Measurements from ENCODE around the gene SEPTIN3.
"Not testable (repeated sequence)": the region's sequence is repeated elsewhere in the genome, so short reads cannot be mapped to it uniquely, and the experiment has no call there.

SEPTIN3 gene

DNA sequence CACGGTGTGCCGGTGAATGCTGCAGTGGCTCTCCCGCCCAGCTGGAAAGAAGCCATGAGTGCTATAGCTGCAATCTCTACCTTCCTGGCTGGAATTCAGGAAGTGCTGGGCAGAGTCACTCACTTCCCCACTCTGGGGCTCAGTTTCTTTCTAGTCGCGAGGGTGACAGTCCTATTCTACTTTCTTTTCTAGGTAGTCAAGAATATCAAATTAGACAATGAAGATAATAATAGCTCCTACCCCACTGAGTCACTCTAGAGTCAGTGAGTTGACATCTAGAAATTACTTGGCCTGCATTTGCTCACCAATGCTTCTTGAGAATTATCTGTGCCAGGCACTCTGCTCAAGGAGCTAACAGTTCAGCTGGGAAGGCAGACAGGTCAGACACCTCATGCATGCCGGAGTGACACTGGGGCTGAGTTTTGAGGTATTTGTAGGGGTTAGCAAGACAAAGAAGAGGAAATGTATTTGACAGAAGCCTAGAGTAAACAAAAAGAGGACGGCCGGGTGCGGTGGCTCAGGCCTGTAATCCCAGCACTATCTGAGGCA lies 25.5 kb upstream of the SEPTIN3 start:
- DNase-seq (ENCODE audit: low read depth) = no peak

DNA sequence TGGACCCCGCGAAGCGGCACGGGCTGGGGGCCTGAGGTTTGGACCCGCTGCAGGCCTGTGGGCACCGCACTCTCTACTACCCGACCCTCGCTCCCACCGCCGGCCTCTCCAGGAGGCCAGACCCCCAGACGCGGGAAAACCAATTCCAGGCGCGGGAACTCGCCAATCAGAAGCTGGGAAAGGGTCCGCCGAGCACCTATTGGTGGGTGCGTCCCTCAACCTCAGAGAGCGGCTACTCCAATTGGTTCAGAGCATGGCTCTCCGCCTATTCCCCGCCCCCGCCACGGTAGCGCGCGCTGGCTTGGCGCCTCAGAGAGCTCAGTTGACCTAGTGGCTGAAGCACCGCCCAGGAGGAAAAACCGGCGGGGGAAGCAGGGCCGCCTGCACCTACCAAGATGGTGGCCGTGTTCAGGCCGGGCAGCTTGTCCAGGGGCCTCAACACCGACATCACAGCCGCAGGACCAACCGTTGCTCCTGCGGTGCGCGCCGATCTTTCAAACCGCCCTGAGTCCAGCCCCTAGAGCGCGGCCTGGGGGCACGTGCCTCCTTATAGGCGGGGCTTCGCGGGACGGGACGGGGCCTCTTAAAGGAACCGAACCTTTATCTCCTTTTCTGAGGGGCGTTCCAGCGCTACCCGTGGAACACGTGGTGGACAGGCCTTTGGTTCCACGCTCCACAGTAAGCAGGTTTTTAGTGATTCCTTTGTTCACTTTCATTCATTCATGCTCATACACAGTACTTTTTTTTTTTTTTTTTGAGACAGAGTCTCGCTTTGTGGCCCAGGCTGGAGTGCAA lies 22.4 kb upstream of the SEPTIN3 start, which contains the start of gene CENPM:
CENPM (minus strand) TSS at position 524 of the 795 bp plus-strand sequence; CDS start at position 448, 76 bp downstream.
- peak; percentile 83 for DNase-seq (ENCODE audit: low read depth)

DNA sequence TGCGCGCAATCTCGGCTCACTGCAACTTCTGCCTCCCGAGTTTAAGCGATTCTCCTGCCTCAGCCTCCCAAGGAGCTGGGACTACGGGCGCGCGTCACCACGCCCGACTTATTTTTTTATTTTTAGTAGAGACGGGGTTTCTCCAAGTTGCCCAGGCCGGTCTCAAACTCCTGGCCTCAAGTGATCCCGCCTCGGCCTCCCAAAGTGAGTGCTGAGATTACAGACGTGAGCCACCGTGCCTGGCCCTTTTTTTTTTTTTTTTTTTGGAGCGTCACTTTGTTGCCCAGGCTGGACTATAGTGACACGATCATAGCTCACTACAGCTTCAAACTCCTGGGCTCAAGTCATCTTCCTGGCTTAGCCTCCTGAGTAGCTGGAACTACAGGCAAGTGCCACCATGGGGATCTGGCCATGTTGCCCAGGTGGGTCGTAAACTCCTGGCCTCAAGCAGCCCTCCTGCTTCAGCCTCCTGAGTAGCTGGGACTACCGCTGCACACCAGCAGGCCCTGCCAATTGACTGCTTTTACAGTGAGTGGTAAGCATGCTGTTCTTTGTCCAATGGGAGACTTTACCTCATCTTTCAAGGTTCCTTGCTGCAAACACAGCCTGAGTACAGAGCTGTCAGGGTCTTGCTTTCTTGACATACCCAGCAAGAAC lies 21.7 kb upstream of the SEPTIN3 start:
- DNase-seq (ENCODE audit: low read depth) = no peak

DNA sequence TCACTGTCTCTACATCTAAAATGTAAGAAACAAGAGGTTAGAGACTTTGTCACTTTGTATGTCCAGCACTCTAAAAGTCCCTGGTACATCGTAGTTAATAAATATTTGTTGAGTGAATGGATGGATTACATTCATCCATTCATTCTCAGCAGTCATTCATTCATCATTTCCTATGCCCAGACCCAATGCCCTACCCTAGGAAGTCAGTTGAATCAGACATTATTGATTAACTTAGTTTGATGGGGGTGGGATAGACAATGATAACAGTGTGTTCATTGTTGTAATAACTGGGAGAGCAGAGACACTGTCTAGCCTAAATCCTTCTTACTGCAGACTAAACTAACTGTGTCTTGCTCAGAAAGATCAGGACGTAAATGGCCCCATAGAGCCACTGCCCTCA lies 21.1 kb upstream of the SEPTIN3 start:
- DNase-seq (ENCODE audit: low read depth) = no peak

DNA sequence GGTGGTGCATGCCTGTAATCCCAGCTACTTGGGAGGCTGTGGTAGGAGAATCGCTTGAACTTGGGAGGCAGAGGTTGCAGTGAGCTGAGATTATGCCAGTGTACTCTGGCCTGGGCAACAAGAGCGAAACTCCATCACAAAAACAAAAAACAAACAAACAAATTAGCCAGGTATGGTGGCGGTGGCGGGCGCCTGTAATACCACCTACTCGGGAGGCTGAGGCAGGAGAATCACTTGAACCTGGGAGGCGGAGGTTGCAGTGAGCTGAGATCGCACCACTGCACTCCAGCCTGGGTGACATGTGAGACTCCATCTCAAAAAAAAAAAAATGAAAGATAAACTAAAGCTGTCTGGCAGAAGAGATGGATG lies 20.3 kb upstream of the SEPTIN3 start:
- not testable (repeated sequence) for DNase-seq (ENCODE audit: low read depth)

DNA sequence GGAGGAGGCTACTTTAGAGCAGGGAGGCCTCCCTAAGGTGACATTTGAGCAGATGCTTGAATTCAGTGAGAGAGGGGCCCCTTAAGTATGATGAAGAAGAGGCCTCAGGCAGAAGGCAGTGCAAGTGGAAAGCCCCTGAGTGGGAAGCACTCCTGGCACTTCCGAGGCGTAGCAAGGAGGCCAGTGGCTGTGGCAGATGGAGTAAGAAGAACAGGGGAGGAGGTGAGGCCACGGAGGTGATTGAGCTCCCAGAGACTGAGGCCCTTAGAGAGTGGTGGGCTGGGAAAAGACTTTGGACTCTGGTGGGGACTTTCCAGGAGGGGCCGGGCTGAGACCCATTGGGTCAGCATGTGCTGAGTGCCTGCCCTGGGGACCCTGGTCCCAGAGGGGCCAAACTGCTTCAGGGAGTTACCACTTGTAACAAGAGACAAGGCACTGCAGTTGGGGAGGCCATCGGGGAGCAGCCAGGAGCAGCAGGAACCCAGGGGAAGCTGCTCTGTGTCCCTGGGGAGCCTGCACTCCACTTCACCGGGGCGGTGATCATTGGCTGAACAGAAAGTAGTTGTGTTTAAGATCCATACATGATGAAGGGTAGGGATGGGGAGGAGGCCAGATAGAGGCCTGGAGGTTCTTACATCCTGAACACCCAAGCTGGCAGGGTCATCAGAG lies 19.8 kb upstream of the SEPTIN3 start:
- no peak for DNase-seq (ENCODE audit: low read depth)

DNA sequence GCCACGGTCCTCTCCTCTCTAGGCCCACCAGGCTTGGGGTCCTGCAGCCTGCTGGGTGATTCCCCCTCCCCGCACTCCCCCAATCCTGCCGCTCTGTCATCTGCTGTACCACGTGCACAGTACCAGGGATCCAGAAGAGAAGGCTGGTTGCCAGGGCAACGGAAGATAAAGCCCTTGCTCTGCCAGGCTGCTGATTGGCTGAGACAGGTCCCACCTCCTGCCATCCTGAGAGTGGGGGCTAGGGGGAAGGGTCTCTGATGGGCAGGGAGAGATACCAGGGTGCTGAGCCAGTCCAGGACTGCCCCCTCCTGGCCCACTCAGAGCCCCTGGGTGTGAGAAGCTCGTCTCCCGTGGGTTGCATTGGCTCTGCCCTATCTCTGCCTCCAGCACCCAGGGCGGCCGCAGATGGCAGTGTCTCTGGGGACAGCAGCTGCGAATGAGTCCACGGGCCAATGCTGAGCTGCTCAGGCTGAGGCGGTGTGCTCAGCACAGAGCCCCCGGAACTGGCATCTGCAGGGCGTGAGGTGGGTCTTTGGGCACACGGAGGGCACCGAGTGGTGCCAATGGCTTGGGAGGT lies 17.3 kb upstream of the SEPTIN3 start, which contains the start of gene SMIM45:
SMIM45 (plus strand) TSS at position 253 of the 577 bp plus-strand sequence.
- DNase-seq (ENCODE audit: low read depth) = no peak

DNA sequence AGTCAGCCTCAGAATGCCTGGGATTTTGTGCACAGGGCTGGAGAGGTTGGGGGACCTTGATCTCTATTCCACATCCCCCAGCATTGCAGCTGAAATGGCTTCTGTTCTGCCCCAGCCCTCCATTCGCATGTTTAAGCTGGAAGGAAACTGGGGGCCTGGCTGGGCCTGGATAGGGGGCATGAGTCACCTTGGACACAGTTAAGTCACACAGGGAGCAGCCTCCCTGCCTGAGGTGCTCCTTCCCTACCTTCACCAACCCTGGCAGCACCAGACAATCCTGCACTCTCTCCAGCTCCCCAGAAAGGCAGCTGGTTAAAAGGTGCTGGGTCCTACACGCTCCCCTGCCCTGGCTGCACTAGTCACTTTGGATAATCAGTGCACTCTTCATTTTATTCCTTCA lies 16.5 kb upstream of the SEPTIN3 start:
- DNase-seq (ENCODE audit: low read depth) = no peak

DNA sequence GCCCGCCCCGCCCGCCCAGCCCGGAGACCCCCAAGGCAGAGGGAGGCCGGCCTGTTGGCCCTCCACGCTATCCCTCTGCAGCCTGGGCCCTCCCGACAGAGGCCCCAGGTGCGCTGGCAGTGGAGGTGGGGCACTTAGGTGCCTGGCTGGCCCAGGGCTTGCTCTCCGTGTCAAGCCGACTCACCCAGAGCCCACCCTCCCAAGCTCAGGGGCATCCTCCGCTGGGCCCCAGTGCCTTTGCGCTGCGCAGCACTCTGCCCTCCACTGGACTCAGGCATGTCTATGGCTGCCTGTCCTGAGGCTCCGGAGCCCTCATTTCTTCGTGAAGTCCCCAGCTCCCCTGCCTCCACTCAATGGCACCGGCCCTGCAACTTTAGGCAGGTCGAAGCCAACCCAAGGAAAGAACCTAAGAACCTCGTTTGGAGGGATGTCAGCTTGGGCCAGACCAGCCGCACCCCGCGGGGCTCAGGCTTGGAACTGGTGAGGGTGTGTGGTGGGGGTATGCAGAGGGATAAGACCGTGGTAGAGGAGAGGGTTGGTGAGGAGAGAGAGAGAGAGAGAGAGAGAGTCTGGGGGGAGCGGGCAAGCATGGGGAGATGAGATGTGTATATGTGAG lies 11.2 kb upstream of the SEPTIN3 start:
- DNase-seq (ENCODE audit: low read depth) = no peak

DNA sequence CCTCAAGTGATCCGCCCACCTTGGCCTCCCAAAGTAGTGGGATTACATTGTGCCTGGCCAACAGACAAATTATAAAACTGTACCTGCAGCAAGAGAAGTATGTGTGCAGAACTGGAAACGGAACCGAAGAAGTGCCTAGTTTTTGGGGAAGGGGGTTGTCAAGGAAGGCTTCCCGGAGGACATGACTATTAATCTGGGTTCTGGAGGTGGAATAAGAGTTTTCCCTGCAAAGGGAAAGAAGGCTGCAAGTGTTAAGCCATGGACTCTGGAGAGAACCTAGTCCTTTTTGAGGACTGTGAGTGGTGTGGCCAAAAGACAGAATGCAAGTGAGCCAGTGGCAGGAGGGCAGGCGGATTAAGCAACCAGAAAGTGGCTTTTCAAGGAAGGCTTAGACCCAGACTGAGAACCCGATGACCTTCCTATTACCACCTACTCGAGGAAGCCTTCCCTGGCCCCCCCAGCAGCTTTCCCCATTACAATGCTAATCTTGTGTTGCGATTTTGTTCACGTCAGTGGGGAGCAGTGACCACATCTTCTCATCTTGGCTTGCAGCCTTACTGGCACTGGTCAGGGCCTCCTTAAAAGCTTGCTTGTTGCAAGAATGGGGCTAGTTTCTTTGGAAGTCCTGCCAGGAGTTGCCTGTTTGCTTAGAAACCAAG lies 5.7 kb upstream of the SEPTIN3 start:
- no peak for DNase-seq (ENCODE audit: low read depth)

DNA sequence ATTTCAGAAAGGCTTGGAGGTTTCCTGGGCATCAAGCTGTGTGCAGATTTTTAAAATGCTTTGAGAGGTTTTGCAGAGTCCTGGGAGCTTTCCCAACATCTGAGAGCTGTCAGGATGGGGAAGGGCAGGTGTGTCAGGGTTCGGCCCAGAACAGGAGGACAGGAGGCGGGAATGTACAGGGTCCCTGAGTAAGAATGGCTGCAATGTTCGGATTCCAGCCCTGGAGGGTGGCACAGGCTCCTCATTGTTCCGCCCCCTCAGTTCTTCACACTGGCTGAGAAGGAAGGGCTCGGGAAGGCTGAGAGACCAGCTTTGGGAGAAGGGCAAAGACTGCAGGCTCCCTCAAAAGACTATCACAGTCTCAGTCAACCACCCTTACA lies 5.1 kb upstream of the SEPTIN3 start:
- DNase-seq (ENCODE audit: low read depth) = no peak

DNA sequence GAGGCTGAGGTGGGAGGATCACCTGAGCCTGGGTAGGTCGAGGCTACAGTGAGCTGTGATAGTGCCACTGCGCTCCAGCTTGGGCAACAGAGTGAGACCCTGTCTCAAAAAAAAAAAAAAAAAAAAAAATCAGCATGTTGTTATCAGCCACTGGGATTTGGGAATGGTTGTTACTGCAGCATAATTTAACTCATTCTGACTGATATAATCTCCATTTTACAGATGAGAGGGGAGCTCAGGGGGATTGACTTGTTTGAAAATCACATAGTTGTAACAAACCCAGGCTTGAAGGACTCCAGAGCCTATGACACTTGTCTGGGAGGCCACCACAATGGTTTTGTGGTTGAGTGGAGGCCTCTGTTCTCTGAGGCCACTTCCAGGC lies 3.0 kb upstream of the SEPTIN3 start:
- no peak for DNase-seq (ENCODE audit: low read depth)

DNA sequence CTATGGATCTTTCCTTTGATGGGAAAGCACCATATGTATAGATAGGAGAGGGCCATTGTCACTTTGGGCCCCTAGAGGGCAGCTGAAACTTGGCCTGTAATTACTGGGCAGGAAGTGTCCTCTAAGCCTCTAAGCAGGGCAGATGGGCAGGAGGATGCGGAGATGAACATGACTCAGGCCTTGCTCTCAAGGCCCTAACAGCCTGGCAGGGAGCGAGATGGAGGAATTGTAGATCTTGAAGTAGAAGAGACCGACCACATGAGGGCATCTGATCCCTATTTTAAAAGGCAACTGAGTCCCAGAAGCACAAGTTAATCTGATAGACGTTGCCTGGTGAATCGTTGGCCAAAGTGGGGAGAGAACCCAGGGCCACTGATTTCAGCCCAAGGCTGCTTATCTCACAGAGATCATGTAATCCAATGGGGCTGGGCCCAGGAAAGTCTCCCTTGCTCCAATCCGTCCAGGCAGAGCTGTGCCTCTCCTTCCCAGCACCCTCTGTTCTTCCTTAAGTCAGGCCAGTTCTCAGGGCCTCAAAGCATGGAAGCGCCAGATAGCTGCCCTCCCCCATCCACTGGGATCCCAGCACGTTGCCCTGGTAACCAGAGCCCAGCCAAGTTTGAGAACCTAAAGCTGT lies 2.5 kb upstream of the SEPTIN3 start:
- DNase-seq (ENCODE audit: low read depth) = peak; percentile 74

DNA sequence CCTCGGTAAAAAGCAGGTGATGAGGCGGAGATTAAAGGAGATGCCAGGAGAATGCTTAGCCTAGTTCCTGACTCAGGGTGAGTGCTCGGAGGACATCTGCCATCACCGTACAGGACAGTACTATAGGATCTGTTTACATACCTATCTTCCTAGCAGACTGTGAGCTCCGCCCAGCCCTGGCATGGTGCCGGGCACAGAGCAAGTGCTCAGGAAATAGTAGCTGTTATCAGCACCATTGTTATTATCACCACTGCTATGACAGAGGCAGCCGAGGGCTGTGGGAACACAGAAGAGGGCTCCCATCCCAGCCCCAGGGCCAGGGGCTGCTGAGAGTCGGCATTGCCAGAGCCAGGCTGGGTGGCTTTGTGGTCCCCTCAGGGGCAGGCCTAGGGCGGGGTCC lies 642 bp upstream of the SEPTIN3 start:
- DNase-seq (ENCODE audit: low read depth) = no peak

DNA sequence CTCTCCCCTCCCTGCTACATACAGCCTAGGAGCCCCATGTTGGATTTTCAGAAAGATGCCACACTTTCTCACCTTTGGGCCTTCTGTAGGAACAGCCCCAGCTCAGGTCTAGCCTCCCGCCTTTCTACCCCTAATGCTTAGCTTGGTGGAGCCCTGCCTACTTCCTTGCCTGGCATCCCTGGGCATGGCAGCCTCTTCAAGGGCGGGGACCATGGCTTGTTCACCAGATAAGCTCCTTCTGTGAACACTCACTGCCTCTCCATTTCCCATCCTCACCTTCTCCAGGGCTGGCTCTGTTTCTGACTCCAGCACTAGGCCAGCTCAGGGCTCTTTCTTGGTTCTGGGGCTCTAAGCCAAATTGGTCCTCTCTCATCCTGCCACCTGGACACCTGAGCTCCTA lies 1.4 kb downstream of the SEPTIN3 start:
- no peak for DNase-seq (ENCODE audit: low read depth)

DNA sequence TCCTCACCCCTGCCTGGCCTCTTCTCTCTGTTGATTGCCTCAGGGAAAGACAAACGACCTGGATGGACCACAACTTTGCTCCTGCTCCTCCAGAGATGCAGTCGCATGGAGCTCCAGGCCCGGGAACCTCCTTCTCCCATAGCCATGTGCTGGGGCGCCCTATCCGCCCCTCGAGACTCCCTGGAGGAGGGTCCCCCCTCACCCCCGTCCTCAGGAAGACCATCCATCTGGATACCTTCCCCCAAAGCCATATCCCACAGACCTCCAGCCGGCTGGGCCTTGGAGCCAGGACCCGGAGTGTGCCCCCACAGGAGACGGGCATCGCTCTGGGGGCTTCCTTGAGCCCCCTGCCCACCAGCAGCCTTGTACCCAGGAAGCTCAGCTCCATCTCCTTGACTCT lies 2.2 kb downstream of the SEPTIN3 start:
- DNase-seq (ENCODE audit: low read depth) = no peak

DNA sequence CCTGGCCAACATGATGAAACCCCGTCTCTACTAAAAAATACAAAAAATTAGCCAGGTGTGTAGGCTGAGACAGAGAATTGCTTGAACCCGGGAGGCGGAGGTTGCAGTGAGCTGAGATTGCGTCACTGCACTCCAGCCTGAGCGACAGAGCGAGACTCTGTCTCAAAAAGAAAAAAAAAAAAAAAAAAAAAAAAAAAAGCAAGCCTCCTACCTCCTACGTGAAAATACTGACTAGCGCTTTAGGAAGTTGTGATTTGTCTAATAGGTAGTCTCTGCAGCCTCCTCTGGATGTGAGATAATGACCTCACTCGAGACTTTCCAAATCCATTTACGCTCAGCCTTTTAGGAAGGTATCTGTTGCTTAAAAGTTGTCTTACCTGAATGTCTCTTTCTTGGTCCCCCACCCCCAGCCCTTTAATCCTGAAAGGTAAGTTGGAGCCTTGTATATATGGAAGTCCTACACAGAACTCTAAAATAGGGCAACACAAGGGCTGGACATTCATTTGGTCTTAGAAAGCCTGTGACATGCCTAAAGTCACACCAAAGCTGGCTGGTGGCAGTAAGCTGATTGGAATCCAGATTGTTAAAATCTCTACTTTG lies 5.5 kb downstream of the SEPTIN3 start:
- DNase-seq (ENCODE audit: low read depth) = no peak

DNA sequence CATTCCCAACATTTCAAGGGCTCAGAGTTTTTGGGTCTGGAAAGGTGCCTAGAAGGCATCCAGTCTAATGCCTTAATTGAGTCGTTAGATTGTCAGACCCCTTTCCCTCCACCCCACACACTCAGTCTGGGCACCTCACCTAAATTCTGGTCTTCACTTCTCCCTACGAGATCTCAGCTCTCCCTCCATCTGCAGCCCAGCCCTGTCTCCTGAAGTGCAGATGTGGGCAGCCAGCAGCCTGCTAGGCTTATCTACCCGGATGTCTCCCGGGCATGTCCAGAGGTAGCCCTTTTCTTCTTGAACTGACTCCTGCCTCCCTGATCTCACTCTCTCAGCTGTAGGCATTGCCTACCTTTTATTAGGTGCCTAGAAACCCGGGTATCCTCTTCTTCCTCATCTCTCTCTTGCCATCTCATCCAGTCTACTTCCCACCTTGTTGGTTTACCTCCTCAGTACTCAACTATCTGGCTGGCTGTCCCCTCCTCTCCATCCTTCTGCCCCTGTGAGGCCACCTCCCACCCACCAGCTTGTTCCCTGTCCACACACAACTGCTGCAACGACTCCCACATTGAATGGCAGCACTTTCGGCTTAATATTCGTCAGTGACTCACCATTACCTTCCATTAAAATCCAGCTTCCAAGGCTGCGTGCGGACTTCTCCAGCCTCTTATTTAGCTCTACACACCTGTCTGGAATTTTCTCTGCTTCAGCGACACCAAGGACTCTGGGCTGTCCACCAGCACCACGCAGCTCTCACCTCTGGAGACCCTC lies 6.2 kb downstream of the SEPTIN3 start:
- DNase-seq (ENCODE audit: low read depth) = no peak

DNA sequence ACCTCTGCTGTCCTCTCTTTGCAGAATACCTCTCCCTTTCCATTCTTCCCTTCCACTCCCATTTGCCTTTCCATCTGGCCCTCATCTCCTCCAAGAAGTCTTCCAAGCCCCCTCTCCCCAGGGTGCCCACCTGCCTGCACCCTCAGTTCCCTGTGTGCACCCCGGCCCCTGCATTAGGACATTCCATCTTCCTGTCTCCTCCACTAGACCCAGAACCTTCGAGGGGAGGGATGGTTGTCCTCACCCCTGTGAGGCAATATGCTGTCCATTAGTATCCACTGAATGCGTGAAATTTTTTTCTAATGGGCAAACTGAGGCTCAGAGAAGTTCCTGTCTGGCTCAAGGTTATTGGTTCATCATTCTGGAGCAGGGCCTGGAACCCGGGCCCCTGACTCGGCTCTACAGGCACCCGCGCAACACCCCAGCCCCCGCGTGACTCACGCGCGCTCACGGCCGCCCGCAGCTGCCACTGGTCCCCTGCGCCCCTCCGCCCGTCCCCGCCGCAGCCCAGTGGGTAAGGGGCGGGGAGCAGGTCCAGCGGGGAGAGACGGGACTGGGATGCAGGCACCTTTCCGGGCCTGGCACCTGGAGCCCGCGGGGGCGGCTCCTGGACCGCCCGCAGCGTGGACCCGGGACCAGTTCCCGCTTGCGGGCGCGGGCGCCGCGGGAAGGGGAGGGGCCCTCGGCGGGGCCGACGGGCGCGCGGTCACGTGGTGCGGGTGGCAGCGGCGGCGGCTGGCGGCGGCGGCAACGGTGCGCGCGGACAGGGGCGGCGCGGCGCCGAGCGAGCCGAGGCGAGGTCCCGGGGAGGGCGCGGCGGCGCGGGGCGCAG lies 7.0 kb downstream of the SEPTIN3 start:
- DNase-seq (ENCODE audit: low read depth) = no peak

Data from CMK (cell line).